B cell (primary cell): ENCODE results near the gene MAN2A1. TPM values are rescaled to one million over a fixed set of nuclear protein-coding genes. Genes with fewer than 3 reads are reported as not detected.

Experiments
- ATAC-seq: fragments of 200-7000 bp; cut with Tn5 transposase; one replicate; pipeline ENCODE4 v1.10.0; 2021; ENCODE audit warnings: low read depth, mild to moderate bottlenecking, moderate number of reproducible peaks, moderate library complexity
- CTCF ChIA-PET: fragments of 350-600 bp; sonication (Branson Sonifier 250); formaldehyde crosslinking; loops from one replicate; lab custom pipeline; 2021; ENCODE audit warnings: antibody characterized with exemption, inconsistent platforms; lab: Charles Lee
- POLR2A ChIA-PET: fragments of 350-600 bp; sonication (Branson Sonifier 250); formaldehyde crosslinking; loops from one replicate; lab custom pipeline; 2021; ENCODE audit warnings: antibody characterized with exemption; lab: Charles Lee
- DNase-seq: peaks from one replicate; pipeline ENCODE4 v3.0.0; 2013
- H2AFZ ChIP-seq: 2 replicates; pipeline ENCODE4 v1.6.1; 2012; ENCODE audit warnings: mild to moderate bottlenecking, low read depth, low read length; ENCODE audit not compliant: insufficient read depth, poor library complexity, severe bottlenecking
- H3K27ac ChIP-seq, 2 donors: 1 replicate in 1 of 2; 2 replicates in 1 of 2; pipeline ENCODE4 v1.5.1; 2012 to 2013; ENCODE audit warnings: low read length in 2 of 2, mild to moderate bottlenecking in 2 of 2, moderate library complexity in 1 of 2
- H3K27me3 ChIP-seq, 4 experiments: fragments of 200-600 bp in 1 of 4; sonication (generic) in 1 of 4; replicated peaks in 1 of 4; 1 replicate in 2 of 4; 2 replicates in 2 of 4; pipeline versions ENCODE4 v1.6.1 to v1.7.0; 2013 to 2016; ENCODE audit warnings: low read length in 3 of 4, mild to moderate bottlenecking in 2 of 4, mixed read lengths in 1 of 4, moderate library complexity in 1 of 4; ENCODE audit not compliant: insufficient read depth in 4 of 4, control insufficient read depth in 3 of 4; ENCODE audit errors: control extremely low read depth in 1 of 4
- H3K36me3 ChIP-seq, 2 experiments: replicated peaks in 1 of 2; 1 replicate in 1 of 2; 2 replicates in 1 of 2; pipeline versions ENCODE4 v1.6.1 to v1.7.1; 2013; ENCODE audit warnings: low read length in 1 of 2; ENCODE audit not compliant: insufficient read depth in 2 of 2, control insufficient read depth in 1 of 2; ENCODE audit errors: control extremely low read depth in 1 of 2, extremely low read depth in 1 of 2
- H3K4me1 ChIP-seq, 2 donors: fragments of 200-600 bp in 1 of 2; sonication (generic) in 1 of 2; 1 replicate in 1 of 2; 2 replicates in 1 of 2; pipeline versions ENCODE4 v1.5.1 to v1.6.1; 2013 to 2017; ENCODE audit warnings: low read length in 2 of 2; ENCODE audit not compliant: control insufficient read depth in 2 of 2, insufficient read depth in 2 of 2
- H3K4me2 ChIP-seq: replicated peaks from 2 replicates; pipeline ENCODE3; 2012; ENCODE audit warnings: mild to moderate bottlenecking, low read depth, low read length; ENCODE audit not compliant: poor library complexity, severe bottlenecking
- H3K4me3 ChIP-seq, 5 experiments: fragments of 200-600 bp in 1 of 5; sonication (generic) in 1 of 5; 1 replicate in 3 of 5; 2 replicates in 2 of 5; pipeline versions ENCODE4 v1.5.1 to v1.7.0; 2011 to 2016; ENCODE audit warnings: low read length in 4 of 5, mild to moderate bottlenecking in 4 of 5, low read depth in 2 of 5, control low read depth in 1 of 5, moderate library complexity in 1 of 5; ENCODE audit not compliant: insufficient read depth in 1 of 5; ENCODE audit errors: control extremely low read depth in 1 of 5, extremely low read depth in 1 of 5
- H3K79me2 ChIP-seq: fragments of 200-600 bp; sonication (generic); one replicate; pipeline ENCODE4 v1.6.0; 2016; ENCODE audit warnings: low read length; ENCODE audit not compliant: control insufficient read depth, insufficient read depth
- H3K9ac ChIP-seq: fragments of 200-600 bp; sonication (generic); 2 replicates; pipeline ENCODE4 v1.6.1; 2017; ENCODE audit warnings: mild to moderate bottlenecking, low read length, moderate library complexity
- H3K9me3 ChIP-seq, 3 donors: one replicate each; pipeline versions ENCODE4 v1.6.1 to v1.7.1; 2013; ENCODE audit warnings: low read length in 2 of 3; ENCODE audit not compliant: control insufficient read depth in 2 of 3, insufficient read depth in 1 of 3; ENCODE audit errors: control extremely low read depth in 1 of 3
- H4K20me1 ChIP-seq: 2 replicates; pipeline ENCODE4 v1.6.0; 2012; ENCODE audit warnings: mild to moderate bottlenecking, low read length; ENCODE audit not compliant: insufficient read depth, control insufficient read depth, poor library complexity, severe bottlenecking
- H3K27ac Mint-ChIP-seq: one replicate; pipeline ENCODE4 v1.8.0; 2021; ENCODE audit warnings: mixed read lengths
- H3K27me3 Mint-ChIP-seq: one replicate; pipeline ENCODE4 v1.8.0; 2021; ENCODE audit warnings: mixed read lengths
- H3K4me1 Mint-ChIP-seq: one replicate; pipeline ENCODE4 v1.8.0; 2021; ENCODE audit warnings: mixed read lengths
- H3K4me3 Mint-ChIP-seq: one replicate; pipeline ENCODE4 v1.8.0; 2021; ENCODE audit warnings: mixed read lengths
- H3K9me3 Mint-ChIP-seq: one replicate; pipeline ENCODE4 v1.8.0; 2022; ENCODE audit warnings: mixed read lengths; ENCODE audit not compliant: insufficient read depth
- CTCF ChIP-seq: fragments of 200-600 bp; IDR thresholded peaks from one replicate; pipeline ENCODE4 v1.8.0; 2022; ENCODE audit warnings: antibody characterized with exemption, mild to moderate bottlenecking
- EZH2 ChIP-seq: IDR thresholded peaks from 2 replicates; pipeline ENCODE4 v1.6.1; 2012; ENCODE audit warnings: borderline replicate concordance, low read depth, mild to moderate bottlenecking, moderate library complexity, low read length; ENCODE audit not compliant: insufficient read depth, poor library complexity, severe bottlenecking
- WGBS: methylation state at CpG from one replicate; pipeline ENCODE4 v1.1.5; 2013; ENCODE audit warnings: missing lambda C conversion rate; ENCODE audit not compliant: insufficient coverage; 5-methylcytosine and 5-hydroxymethylcytosine counted together
- intact Hi-C: fragments of 100-400 bp; cut with micrococcal nuclease; formaldehyde crosslinking; loops from one replicate; pipeline ENCODE4 v1.10.0; 2022
- polyA plus RNA-seq: library from polyadenylated mRNA; depleted of rRNA; stranded (reverse); fragments of >200 nt; gene quantifications from 2 replicates; pipeline ENCODE4 v1.2.3, GENCODE V29; 2012
- total RNA-seq, 2 donors: library from RNA; stranded (reverse); fragments of 120-200 nt in 1 of 2; gene quantifications; 1 replicate in 1 of 2; 2 replicates in 1 of 2; pipeline versions ENCODE4 v1.2.3 to v1.2.4, GENCODE V29; 2013 to 2022

The MAN2A1 gene
- total and polyA plus RNA-seq, 2 donors (not counting 1 experiment from before 2014, with no cell fraction given): 12.7 to 55.0 TPM

GRCh38 chr5:109876030-109876725 lies 186.5 kb downstream of the MAN2A1 start:
- Histone ChIP-seq H4K20me1 (no peaks in the 10 kb centered on the region), H3K9me3 (peaks cover 0 to 3% (median 0%) of the 10 kb centered on the region in 3 donors), H2AFZ (no peak overlapping the region), H3K4me3 (no peak overlapping the region), H3K27me3 (no peaks in the 10 kb centered on the region), H3K79me2 (no peaks in the 10 kb centered on the region), H3K9ac (no peak overlapping the region), H3K4me1 (no peaks in the 10 kb centered on the region), H3K27ac (no peak overlapping the region), H3K36me3 (no peaks in the 10 kb centered on the region), H3K4me2 (no peak overlapping the region)
- no peak overlapping the region for H3K27ac Mint-ChIP-seq
- intact Hi-C loops: no loop called here
- WGBS: 11% methylated on average over 3 of the region's 6 CpGs
- peaks cover 10% of the 10 kb centered on the region for H3K9me3 Mint-ChIP-seq
- CTCF ChIA-PET: no interaction called here
- ATAC-seq: no peak
- no peak overlapping the region for H3K4me3 Mint-ChIP-seq
- POLR2A ChIA-PET: no interaction called here
- no peak for DNase-seq
- no peaks in the 10 kb centered on the region for H3K4me1 Mint-ChIP-seq
- no peak for TF ChIP-seq EZH2
- TF ChIP-seq CTCF: no peak
- H3K27me3 Mint-ChIP-seq: no peaks in the 10 kb centered on the region

- TF ChIP-seq CTCF (no peak), EZH2 (no peak)
- no peak for ATAC-seq
- no peaks in the 10 kb centered on the region for H3K36me3 ChIP-seq
- no peaks in the 10 kb centered on the region for H3K4me1 ChIP-seq
- H3K27ac Mint-ChIP-seq: no peak overlapping the region
- no peaks in the 10 kb centered on the region for H3K27me3 Mint-ChIP-seq
- intact Hi-C loops: no loop called here
- no peak overlapping the region for H3K4me3 Mint-ChIP-seq
- peaks cover 9% of the 10 kb centered on the region for H3K9me3 Mint-ChIP-seq
- H3K27me3 ChIP-seq: no peaks in the 10 kb centered on the region
- no peaks in the 10 kb centered on the region for H3K4me1 Mint-ChIP-seq
- no peak overlapping the region for H3K4me2 ChIP-seq
- ChIA-PET CTCF (no interaction called here), POLR2A (no interaction called here)
- no peak overlapping the region for H3K9ac ChIP-seq
- no peak overlapping the region for H2AFZ ChIP-seq
- H4K20me1 ChIP-seq: no peaks in the 10 kb centered on the region
- no peaks in the 10 kb centered on the region for H3K79me2 ChIP-seq
- WGBS: 96% methylated on average over 7 of the region's 10 CpGs
- no peak overlapping the region for H3K27ac ChIP-seq
- H3K4me3 ChIP-seq: no peak overlapping the region
- peaks cover 0 to 3% (median 0%) of the 10 kb centered on the region in 3 donors for H3K9me3 ChIP-seq
- no peak for DNase-seq
Measured at GRCh38 chr5:109876941-109877669, 187.4 kb downstream of the MAN2A1 start.
